K562 (cell line): ENCODE results near the gene USP22. TPM values are rescaled to one million over a fixed set of nuclear protein-coding genes. Genes with fewer than 3 reads are reported as not detected.

ENCODE experiments used
- ATAC-seq: fragments of 200-7000 bp; cut with Tn5 transposase; 3 replicates; pipeline ENCODE4 v1.9.1; 2020; ENCODE audit warnings: moderate library complexity
- BruUV-seq: library from RNA; stranded (reverse); fragments of 400-500 nt; replicated peaks from 2 replicates; lab custom pipeline; 2021; lab: Mats Ljungman, UMichigan
- CTCF ChIA-PET: fragments of 300-600 bp; formaldehyde crosslinking; extraction: SDS; loops from one replicate; lab custom pipeline; 2021; ENCODE audit warnings: low intra/inter-chr PET ratio; lab: Yijun Ruan, JAX
- POLR2A ChIA-PET: fragments of 300-600, 350-650 bp; sonication (Branson Sonifier 250); formaldehyde crosslinking; extraction: SDS; loops from one replicate; lab custom pipeline; 2021; ENCODE audit warnings: antibody characterized with exemption, inconsistent platforms; lab: Yijun Ruan, JAX
- DNase-seq, 4 experiments: peaks; one replicate each; pipeline versions ENCODE4 v3.0.0 to v3.0.0-alpha.2; 2011 to 2018; ENCODE audit warnings: low spot score in 3 of 4, mixed read lengths in 3 of 4; ENCODE audit errors: extremely low read depth in 1 of 4
- FAIRE-seq: peaks from 2 replicates; lab custom pipeline; 2011; peaks lifted over from hg19 to GRCh38; lab: Jason Lieb, UNC
- H2AFZ ChIP-seq: 2 replicates; pipeline ENCODE4 v1.6.0; 2011; ENCODE audit warnings: low read depth, low read length, control low read depth, inconsistent platforms
- H3K27ac ChIP-seq: fragments of 200-600 bp; 3 replicates; pipeline ENCODE4 v1.8.0; 2011; ENCODE audit warnings: low read depth, mild to moderate bottlenecking, control low read depth, inconsistent platforms, low read length, moderate library complexity, mixed read lengths; ENCODE audit errors: extremely low read depth
- H3K27me3 ChIP-seq, 2 experiments: fragments of 300-600 bp in 1 of 2; 2 replicates in 1 of 2; 3 replicates in 1 of 2; pipeline versions ENCODE4 v1.6.0 to v1.8.0; 2011; ENCODE audit warnings: inconsistent platforms in 2 of 2, low read length in 2 of 2, mild to moderate bottlenecking in 1 of 2, mixed read lengths in 1 of 2, moderate library complexity in 1 of 2; ENCODE audit not compliant: control insufficient read depth in 2 of 2, insufficient read depth in 2 of 2
- H3K36me3 ChIP-seq: fragments of 300-600 bp; 3 replicates; pipeline ENCODE4 v1.8.0; 2011; ENCODE audit warnings: mild to moderate bottlenecking, low read length, inconsistent platforms; ENCODE audit not compliant: control insufficient read depth, insufficient read depth
- H3K4me1 ChIP-seq, 2 experiments: fragments of 200-600 bp in 1 of 2; replicated peaks in 1 of 2; 2 replicates in 1 of 2; 3 replicates in 1 of 2; pipeline versions ENCODE4 v1.5.1 to v1.8.0; 2011; ENCODE audit warnings: inconsistent platforms in 2 of 2, low read length in 2 of 2, mild to moderate bottlenecking in 1 of 2, mixed read lengths in 1 of 2, moderate library complexity in 1 of 2; ENCODE audit not compliant: control insufficient read depth in 2 of 2, insufficient read depth in 2 of 2
- H3K4me2 ChIP-seq: 2 replicates; pipeline ENCODE4 v1.6.1; 2011; ENCODE audit warnings: low read length, control low read depth, inconsistent platforms, mixed read lengths; ENCODE audit not compliant: insufficient read depth
- H3K4me3 ChIP-seq: fragments of 200-600 bp; sonication (generic), shearing (Covaris generic); 2 replicates; pipeline ENCODE4 v1.5.1; 2016; ENCODE audit warnings: control low read depth, inconsistent platforms
- H3K79me2 ChIP-seq: fragments of 200-600 bp; 3 replicates; pipeline ENCODE4 v1.8.0; 2011; ENCODE audit warnings: low read length, inconsistent platforms; ENCODE audit not compliant: control insufficient read depth, insufficient read depth
- H3K9ac ChIP-seq, 2 experiments: 2 replicates each; pipeline versions ENCODE4 v1.6.0 to v1.6.1; 2011; ENCODE audit warnings: low read depth in 2 of 2, low read length in 2 of 2, control low read depth in 1 of 2, inconsistent platforms in 1 of 2, mild to moderate bottlenecking in 1 of 2, mixed read lengths in 1 of 2; ENCODE audit not compliant: insufficient read depth in 1 of 2
- H3K9me1 ChIP-seq: one replicate; pipeline ENCODE4 v1.6.0; 2011; ENCODE audit warnings: inconsistent platforms, mild to moderate bottlenecking, low read length, moderate library complexity; ENCODE audit not compliant: control insufficient read depth, insufficient read depth
- H3K9me3 ChIP-seq: replicated peaks from 2 replicates; pipeline ENCODE4 v1.5.1; 2011; ENCODE audit warnings: low read depth, low read length, inconsistent platforms; ENCODE audit not compliant: control insufficient read depth, insufficient read depth
- H4K20me1 ChIP-seq: replicated peaks from 2 replicates; pipeline ENCODE4 v1.6.1; 2011; ENCODE audit warnings: low read length, inconsistent platforms, mixed read lengths; ENCODE audit not compliant: control insufficient read depth, insufficient read depth
- BRF2 ChIP-seq: IDR thresholded peaks from 3 replicates; pipeline ENCODE4 v1.6.1; 2011; ENCODE audit warnings: borderline replicate concordance, mild to moderate bottlenecking; ENCODE audit not compliant: insufficient read length, insufficient read depth
- C11orf30 ChIP-seq: fragments of 450-650 bp; IDR thresholded peaks from 2 replicates; pipeline ENCODE4 v1.6.1; 2016; ENCODE audit warnings: low read depth, mild to moderate bottlenecking
- CHD4 ChIP-seq: fragments of 200-600 bp; sonication (generic); IDR thresholded peaks from 3 replicates; pipeline ENCODE4 v1.6.1; 2012; ENCODE audit warnings: low read depth, mild to moderate bottlenecking, mixed read lengths, low read length, inconsistent platforms; ENCODE audit not compliant: insufficient read depth, insufficient replicate concordance, poor library complexity, severe bottlenecking
- FOXJ3 ChIP-seq: sonication (generic); formaldehyde crosslinking; IDR thresholded peaks from 2 replicates; pipeline ENCODE4 v1.4.0; 2020; ENCODE audit warnings: mild to moderate bottlenecking, missing genetic modification reagents
- MCM7 ChIP-seq, 2 experiments: fragments of 450-650 bp; IDR thresholded peaks; 2 replicates each; pipeline ENCODE4 v1.6.1; 2016 to 2018
- MTF1 ChIP-seq: fragments of 250-450 bp; sonication (Bioruptor Pico); IDR thresholded peaks from 2 replicates; pipeline ENCODE4 v1.9.0; 2021; ENCODE audit warnings: moderate library complexity, mild to moderate bottlenecking, inconsistent platforms, borderline replicate concordance
- OTX1 ChIP-seq: fragments of 450-650 bp; formaldehyde crosslinking; IDR thresholded peaks from 2 replicates; pipeline ENCODE4 v1.4.0; 2022; ENCODE audit warnings: mild to moderate bottlenecking
- POLR2A ChIP-seq: fragments of 450-650 bp; conservative IDR thresholded peaks from 2 replicates; pipeline ENCODE4 v1.6.1; 2016
- POLR2AphosphoS2 ChIP-seq: IDR thresholded peaks from 2 replicates; pipeline ENCODE4 v1.6.1; 2012; ENCODE audit warnings: low read length, improper control_type of control experiment
- POLR2H ChIP-seq: IDR thresholded peaks from 2 replicates; pipeline ENCODE4 v1.6.1; 2016; ENCODE audit warnings: missing genetic modification characterization, low read depth, mild to moderate bottlenecking, control low read depth, missing compliant biosample characterization, moderate library complexity
- SIX5 ChIP-seq, 2 experiments: IDR thresholded peaks; 2 replicates each; pipeline ENCODE4 v1.6.1; 2011; ENCODE audit warnings: low read length in 2 of 2, borderline replicate concordance in 1 of 2, low read depth in 1 of 2, mild to moderate bottlenecking in 1 of 2, moderate library complexity in 1 of 2; ENCODE audit not compliant: insufficient read depth in 1 of 2
- SMARCA4 ChIP-seq: fragments of 450-650 bp; IDR thresholded peaks from 2 replicates; pipeline ENCODE4 v1.6.1; 2016
- SNIP1 ChIP-seq: fragments of 450-650 bp; IDR thresholded peaks from 2 replicates; pipeline ENCODE4 v1.7.1; 2017; ENCODE audit warnings: low read depth, mild to moderate bottlenecking
- SUPT5H ChIP-seq: fragments of 450-650 bp; IDR thresholded peaks from 2 replicates; pipeline ENCODE4 v1.6.1; 2016
- ZBTB34 ChIP-seq: fragments of 250-450 bp; sonication (Bioruptor Pico); IDR thresholded peaks from 2 replicates; pipeline ENCODE4 v1.8.0; 2021; ENCODE audit warnings: mild to moderate bottlenecking, moderate library complexity
- ZNF347 ChIP-seq: fragments of 450-650 bp; formaldehyde crosslinking; IDR thresholded peaks from 2 replicates; pipeline ENCODE4 v1.4.0; 2020; ENCODE audit warnings: low read depth, mild to moderate bottlenecking, moderate library complexity
- ZNF830 ChIP-seq: fragments of 250-450 bp; sonication (Bioruptor Pico); IDR thresholded peaks from 2 replicates; pipeline ENCODE4 v1.5.0; 2021; ENCODE audit warnings: mild to moderate bottlenecking
- whole genome bisulfite sequencing: fragments of 100-300 bp; shearing (Covaris generic); methylation state at CpG from one replicate; pipeline ENCODE4 v1.1.6; 2016; ENCODE audit warnings: low coverage, mixed read lengths; ENCODE audit not compliant: insufficient coverage; ENCODE audit errors: missing lambda C conversion rate; 5-methylcytosine and 5-hydroxymethylcytosine counted together
- in situ Hi-C: fragments of 300-500 bp; cut with MboI; formaldehyde crosslinking; loops from 4 replicates; pipeline ENCODE4 v1.15.0; 2018; ENCODE audit warnings: inconsistent platforms, mixed read lengths
- intact Hi-C: fragments of 100-400 bp; cut with micrococcal nuclease; formaldehyde crosslinking; loops from 2 replicates; pipeline ENCODE4 v1.14.2; 2022
- polyA plus RNA-seq, 8 experiments: library from polyadenylated mRNA; depleted of rRNA in 4 of 8; stranded (reverse) in 5 of 8; unstranded in 3 of 8; fragments of >200 nt; fragmentation: Nextera tagmentation in 2 of 8; fragmentation: Illumina TruSeq in 1 of 8; extraction: Ambion mirVana in 2 of 8; extraction: Trizol in 1 of 8; gene quantifications; 2 replicates each; pipeline versions ENCODE4 v1.2.1 to v1.2.3, GENCODE V29; 2011 to 2014; ENCODE audit warnings: inconsistent platforms in 1 of 8, missing spikeins in 1 of 8
- total RNA-seq, 7 experiments: library from RNA; depleted of rRNA in 6 of 7; stranded (reverse); fragments of >200 nt in 6 of 7; fragmentation: Illumina TruSeq in 2 of 7; extraction: Trizol in 2 of 7; gene quantifications; 2 replicates each; pipeline versions ENCODE4 v1.2.1 to v1.2.3, GENCODE V29; 2011 to 2021; ENCODE audit warnings: low replicate concordance in 1 of 7
- TF ChIP-seq, protein P1 (sequence below): fragments of 450-650 bp; IDR thresholded peaks from 2 replicates; pipeline ENCODE4 v1.6.1; 2016; ENCODE audit warnings: antibody characterized with exemption

Gene USP22
- total and polyA plus RNA-seq, 9 of the 15 experiments (the other 6 are each of a cell fraction or from before 2014, with no cell fraction given), result 6.5 to 113 (median 58.9) TPM

DNA sequence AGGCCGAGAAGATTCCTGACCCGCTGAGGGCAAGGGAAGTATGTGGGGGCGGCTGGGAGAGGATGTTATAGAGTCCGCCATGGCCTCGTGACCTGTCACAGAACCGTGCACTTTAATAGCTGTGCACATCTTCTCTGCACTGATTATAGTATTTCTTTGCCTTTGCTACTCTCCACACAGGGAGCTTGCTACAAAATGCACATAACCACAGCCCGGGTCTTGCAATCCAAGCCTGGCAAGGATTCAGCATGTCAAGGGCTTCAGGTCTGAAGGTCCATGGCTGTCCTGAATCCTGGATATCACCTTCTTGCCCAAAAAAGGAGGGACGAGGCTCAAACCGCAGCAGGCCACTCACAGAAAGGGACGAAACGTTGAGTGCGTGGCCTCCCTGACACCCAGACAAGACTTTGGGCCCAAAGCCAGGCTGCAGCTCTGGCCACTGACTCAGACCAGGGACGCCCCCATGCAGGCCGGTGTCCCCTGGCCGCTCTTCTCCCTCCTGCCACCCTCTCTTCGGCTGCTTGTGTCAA, 43.7 kb downstream of the USP22 start (continued):
- TF ChIP-seq SIX5 (IDR thresholded peaks at IDR 0.05; ENCODE audit: borderline replicate concordance in 1 of 2, insufficient read depth in 1 of 2, low read depth in 1 of 2, low read length in 2 of 2), result no peak
- 0 out of 2 replicates have a peak, but pooled peaks have one; percentile 42 for TF ChIP-seq SUPT5H

- H3K4me2 ChIP-seq, result no peak overlapping the region
- H3K36me3 ChIP-seq, result peaks cover 42% of the 10 kb centered on the region; the same call in 2 of the 3 replicates
- H3K27ac ChIP-seq, result no peak overlapping the region
- H3K9ac ChIP-seq, result no peak overlapping the region
- H3K9me3 ChIP-seq, result no peaks in the 10 kb centered on the region
- no peak overlapping the region for H2AFZ ChIP-seq
- no peaks in the 10 kb centered on the region for H3K27me3 ChIP-seq
- FAIRE-seq (no peak), ATAC-seq (peak; percentile 14)
- peaks cover 0 to 23% of the 10 kb centered on the region in 2 experiments; a peak in 2 of 5 replicates for H3K4me1 ChIP-seq
- intact Hi-C loops, result no loop called here
- H4K20me1 ChIP-seq, result peaks cover 18% of the 10 kb centered on the region
- in situ Hi-C loops, result no loop called here
- H3K4me3 ChIP-seq, result no peak overlapping the region
- WGBS, result 51% methylated on average over 4 of the region's 5 CpGs
- peaks cover 3% of the 10 kb centered on the region for H3K9me1 ChIP-seq
- no peaks in the 10 kb centered on the region for H3K79me2 ChIP-seq
- CTCF ChIA-PET, result no interaction called here
- no peak for TF ChIP-seq MCM7 (IDR thresholded peaks at IDR 0.05)
- TF ChIP-seq BRF2, result no peak
- 0 out of 2 replicates have a peak, but pooled peaks have one; percentile 76 for TF ChIP-seq POLR2AphosphoS2
- TF ChIP-seq ZNF347 (CRISPR knock-in tag), result no peak
- TF ChIP-seq, protein P1, sequence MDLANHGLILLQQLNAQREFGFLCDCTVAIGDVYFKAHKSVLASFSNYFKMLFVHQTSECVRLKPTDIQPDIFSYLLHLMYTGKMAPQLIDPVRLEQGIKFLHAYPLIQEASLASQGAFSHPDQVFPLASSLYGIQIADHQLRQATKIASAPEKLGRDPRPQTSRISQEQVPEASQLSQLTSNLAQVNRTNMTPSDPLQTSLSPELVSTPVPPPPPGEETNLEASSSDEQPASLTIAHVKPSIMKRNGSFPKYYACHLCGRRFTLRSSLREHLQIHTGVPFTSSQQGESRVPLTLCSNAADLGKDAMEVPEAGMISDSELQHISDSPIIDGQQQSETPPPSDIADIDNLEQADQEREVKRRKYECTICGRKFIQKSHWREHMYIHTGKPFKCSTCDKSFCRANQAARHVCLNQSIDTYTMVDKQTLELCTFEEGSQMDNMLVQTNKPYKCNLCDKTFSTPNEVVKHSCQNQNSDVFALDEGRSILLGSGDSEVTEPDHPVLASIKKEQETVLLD, result no peak
- TF ChIP-seq MTF1, result no peak
- peak; percentile 12; the same call in 1 of the 2 replicates for TF ChIP-seq POLR2A
- TF ChIP-seq ZNF830 (CRISPR knock-in tag), result no peak
- no peak for TF ChIP-seq OTX1 (CRISPR knock-in tag)
- TF ChIP-seq ZBTB34 (CRISPR knock-in tag), result no peak
- no peak for TF ChIP-seq C11orf30
- no peak for TF ChIP-seq FOXJ3 (CRISPR knock-in tag)
- TF ChIP-seq POLR2H, result no peak
- TF ChIP-seq SMARCA4, result no peak
- no peak for TF ChIP-seq CHD4
- TF ChIP-seq SNIP1, result no peak
- TF ChIP-seq, all 486 proteins: peak for 2
- BruUV-seq, result no TSS peak
- no peak for DNase-seq
- POLR2A ChIA-PET, result interaction anchor here (0.6 to 0.8 kb wide), 2 partner anchors 57 to 101 kb away, joined by 3 to 4 read pairs; no protein-coding TSS in a partner anchor
Observed at GRCh38 chr17:20998571-20999043, 44.2 kb downstream of the USP22 start.
